T-helper 1 cell treated with Interleukin-12 subunit alpha and Interleukin-12 subunit beta and Interleukin-4 antibody, amounts not matched to agents 30 μg/mL and 1 μg/mL, for 36 hours (primary cell): ENCODE data around the gene PTPRG.
"Not testable (repeated sequence)": the region's sequence is repeated elsewhere in the genome, so short reads cannot be mapped to it uniquely, and the experiment has no call there.

Experiments
- H3K27ac Mint-ChIP-seq: one replicate; pipeline ENCODE4 v1.8.0; 2021; ENCODE audit warnings: mild to moderate bottlenecking, mixed read lengths
- H3K27me3 Mint-ChIP-seq: one replicate; pipeline ENCODE4 v1.8.0; 2021; ENCODE audit warnings: low read depth, mixed read lengths
- H3K36me3 Mint-ChIP-seq: one replicate; pipeline ENCODE4 v1.8.0; 2021; ENCODE audit warnings: low read depth, mixed read lengths
- H3K4me1 Mint-ChIP-seq: one replicate; pipeline ENCODE4 v1.8.0; 2021; ENCODE audit warnings: low read depth, mixed read lengths
- H3K4me3 Mint-ChIP-seq: one replicate; pipeline ENCODE4 v1.8.0; 2021; ENCODE audit warnings: mild to moderate bottlenecking, moderate library complexity, mixed read lengths
- H3K9me3 Mint-ChIP-seq: one replicate; pipeline ENCODE4 v1.8.0; 2021; ENCODE audit warnings: mixed read lengths

PTPRG gene

DNA sequence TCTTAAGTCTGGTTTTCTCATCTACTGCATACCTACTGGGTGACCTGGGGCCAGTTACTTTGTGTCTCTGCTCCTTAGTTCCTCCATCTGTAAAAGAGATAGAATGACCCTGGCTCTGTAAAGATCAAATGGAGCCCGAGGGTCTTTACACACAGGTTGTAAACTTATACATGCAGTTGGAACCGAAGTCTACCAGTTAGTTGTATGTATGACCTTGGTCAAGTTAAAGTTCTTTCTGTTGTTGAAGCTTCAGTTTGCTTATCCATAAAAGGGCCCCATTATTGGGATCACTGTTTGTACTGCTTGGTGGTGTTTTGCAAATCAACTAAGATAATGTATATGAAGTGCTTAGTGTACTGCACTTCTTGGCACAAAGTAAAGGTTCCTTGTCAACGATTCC, 186.9 kb downstream of the PTPRG start:
- Mint-ChIP-seq H3K27me3 (no peaks in the 10 kb centered on the region), H3K4me1 (no peaks in the 10 kb centered on the region), H3K36me3 (no peaks in the 10 kb centered on the region), H3K27ac (no peak overlapping the region), H3K9me3 (no peaks in the 10 kb centered on the region), H3K4me3 (no peak overlapping the region)

DNA sequence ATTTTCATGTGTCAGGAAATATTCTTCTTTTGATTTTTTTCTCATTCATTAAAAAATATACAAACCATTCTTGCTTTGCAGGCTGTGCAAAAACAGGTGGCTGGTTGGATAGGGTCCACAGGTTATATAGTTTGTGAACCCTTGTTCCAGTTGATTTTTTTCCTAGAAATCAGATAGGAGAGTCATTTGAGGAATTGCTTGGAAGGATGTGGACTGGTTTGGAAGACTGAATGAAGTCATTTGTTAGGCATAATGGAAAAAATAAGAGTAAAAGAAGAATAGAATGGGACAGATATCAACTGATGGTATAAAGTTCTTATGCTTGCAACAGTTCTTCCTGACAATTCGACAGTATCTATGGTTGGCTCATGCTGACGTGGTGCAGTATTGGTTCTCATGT, 189.4 kb downstream of the PTPRG start:
- Mint-ChIP-seq H3K27me3 (no peaks in the 10 kb centered on the region), H3K4me3 (no peak overlapping the region), H3K4me1 (no peaks in the 10 kb centered on the region), H3K27ac (no peak overlapping the region), H3K9me3 (no peaks in the 10 kb centered on the region), H3K36me3 (no peaks in the 10 kb centered on the region)

DNA sequence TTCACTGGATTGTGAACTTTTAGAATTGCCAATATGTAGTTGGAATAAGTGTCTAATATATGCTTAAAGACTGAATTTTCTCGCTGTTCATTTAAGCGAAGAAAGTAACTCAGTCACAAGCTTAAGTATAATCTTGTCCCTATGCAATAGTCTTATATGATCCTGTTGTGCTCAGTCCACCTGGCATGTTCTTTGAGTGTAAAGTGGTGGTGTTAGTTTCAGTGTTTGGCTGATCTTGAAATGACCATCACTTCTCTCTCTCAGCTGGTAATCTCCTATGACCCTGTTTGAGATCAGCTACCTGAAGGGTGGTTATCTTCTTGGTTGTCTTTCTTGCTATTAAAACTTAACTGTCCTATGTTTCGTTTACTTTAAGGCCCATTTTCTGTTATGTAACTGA, 197.5 kb downstream of the PTPRG start:
- H3K36me3 Mint-ChIP-seq = no peaks in the 10 kb centered on the region
- H3K4me1 Mint-ChIP-seq = no peaks in the 10 kb centered on the region
- H3K27me3 Mint-ChIP-seq = no peaks in the 10 kb centered on the region
- no peak overlapping the region for H3K27ac Mint-ChIP-seq
- no peak overlapping the region for H3K4me3 Mint-ChIP-seq
- H3K9me3 Mint-ChIP-seq = peaks cover 3% of the 10 kb centered on the region

DNA sequence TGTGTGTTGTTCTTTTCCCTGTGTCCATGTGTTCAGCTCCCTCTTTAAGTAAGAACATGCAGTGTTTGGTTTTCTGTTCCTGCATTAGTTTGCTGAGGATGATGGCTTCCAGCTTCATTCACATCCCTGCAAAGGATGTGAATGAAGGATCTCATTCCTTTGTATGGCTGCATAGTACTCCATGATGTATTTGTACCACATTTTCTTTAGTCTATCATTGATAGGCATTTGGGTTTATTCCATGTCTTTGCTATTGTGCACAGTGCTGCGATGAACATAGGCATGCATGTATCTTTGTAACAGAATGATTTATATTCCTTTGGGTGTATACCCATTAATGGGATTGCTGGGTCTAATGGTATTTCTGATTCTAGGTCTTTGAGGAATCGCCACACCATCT, 199.4 kb downstream of the PTPRG start:
- not testable (repeated sequence) for H3K4me3 Mint-ChIP-seq, H3K4me1 Mint-ChIP-seq, H3K36me3 Mint-ChIP-seq, H3K9me3 Mint-ChIP-seq, H3K27me3 Mint-ChIP-seq, H3K27ac Mint-ChIP-seq

DNA sequence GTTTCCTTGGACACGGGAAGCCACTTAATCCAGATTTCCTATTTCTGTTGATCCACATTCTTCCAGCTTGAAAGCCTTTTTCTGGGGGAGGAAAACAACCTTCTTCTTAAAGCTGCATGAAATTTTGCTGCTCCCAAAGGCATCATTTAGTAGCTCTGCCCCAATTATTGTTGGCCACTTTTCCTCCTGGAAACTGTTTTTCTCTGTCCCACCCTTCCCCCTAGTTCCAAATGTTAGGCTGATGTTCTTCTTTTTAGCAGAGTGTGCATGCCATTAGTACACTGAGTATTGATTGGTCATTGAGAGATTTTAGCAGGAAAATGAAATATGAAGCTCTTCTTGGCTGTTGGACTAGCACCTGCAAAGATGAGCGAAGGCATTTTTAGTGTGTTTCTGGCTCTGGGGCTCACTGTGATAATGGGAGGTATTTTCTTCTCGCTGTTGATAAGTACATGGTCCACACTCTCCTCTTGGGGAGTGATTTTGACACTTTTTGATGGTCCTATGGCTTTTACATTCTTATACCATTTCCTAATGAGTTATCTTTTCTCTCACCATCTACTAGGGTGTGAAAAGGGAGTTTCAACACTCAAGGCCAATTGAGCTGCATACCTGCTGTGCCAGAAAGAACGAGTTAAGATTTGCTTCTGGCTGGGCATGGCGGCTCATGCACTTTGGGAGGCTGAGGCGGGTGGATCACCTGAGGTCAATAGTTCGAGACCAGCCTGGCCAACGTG, 200.5 kb downstream of the PTPRG start:
- no peaks in the 10 kb centered on the region for H3K27me3 Mint-ChIP-seq
- no peak overlapping the region for H3K27ac Mint-ChIP-seq
- no peaks in the 10 kb centered on the region for H3K4me1 Mint-ChIP-seq
- no peaks in the 10 kb centered on the region for H3K36me3 Mint-ChIP-seq
- no peak overlapping the region for H3K4me3 Mint-ChIP-seq
- peaks cover 3% of the 10 kb centered on the region for H3K9me3 Mint-ChIP-seq

DNA sequence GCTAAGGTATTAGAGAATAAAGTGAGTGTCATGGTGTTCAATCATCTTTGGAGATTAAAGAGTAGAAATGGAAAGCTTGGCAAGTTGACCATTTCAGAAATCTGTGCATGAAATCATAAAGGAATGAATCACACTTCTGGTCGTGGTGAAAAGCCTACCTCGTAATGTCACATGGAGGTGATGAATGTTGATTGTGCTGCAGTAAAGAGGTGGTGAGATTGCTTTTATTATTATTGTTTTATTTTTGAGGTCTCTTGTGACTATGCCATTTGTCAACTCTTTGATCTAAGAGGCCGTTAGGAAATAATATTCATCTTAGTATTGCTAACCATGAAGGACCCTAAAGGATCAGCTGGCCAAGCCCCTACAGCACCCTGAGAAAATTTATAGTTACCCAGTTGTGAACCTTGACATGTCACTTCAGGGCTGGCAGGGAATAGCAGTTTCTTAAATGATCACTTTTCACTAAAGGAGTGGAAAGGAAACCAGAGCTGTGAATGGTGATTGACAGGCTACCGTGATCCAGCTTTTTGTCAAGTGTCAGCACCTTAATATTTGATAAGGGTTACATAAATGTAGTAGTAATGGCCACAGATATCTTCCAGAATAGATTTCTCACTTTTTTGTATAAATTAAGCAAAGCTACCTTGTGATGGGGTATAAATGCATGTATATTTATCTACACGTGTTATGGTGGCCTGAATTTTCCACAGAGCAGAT, 203.9 kb downstream of the PTPRG start:
- Mint-ChIP-seq H3K9me3 (peaks cover 3% of the 10 kb centered on the region), H3K4me3 (no peak overlapping the region), H3K27ac (no peak overlapping the region), H3K4me1 (no peaks in the 10 kb centered on the region), H3K36me3 (no peaks in the 10 kb centered on the region), H3K27me3 (no peaks in the 10 kb centered on the region)

DNA sequence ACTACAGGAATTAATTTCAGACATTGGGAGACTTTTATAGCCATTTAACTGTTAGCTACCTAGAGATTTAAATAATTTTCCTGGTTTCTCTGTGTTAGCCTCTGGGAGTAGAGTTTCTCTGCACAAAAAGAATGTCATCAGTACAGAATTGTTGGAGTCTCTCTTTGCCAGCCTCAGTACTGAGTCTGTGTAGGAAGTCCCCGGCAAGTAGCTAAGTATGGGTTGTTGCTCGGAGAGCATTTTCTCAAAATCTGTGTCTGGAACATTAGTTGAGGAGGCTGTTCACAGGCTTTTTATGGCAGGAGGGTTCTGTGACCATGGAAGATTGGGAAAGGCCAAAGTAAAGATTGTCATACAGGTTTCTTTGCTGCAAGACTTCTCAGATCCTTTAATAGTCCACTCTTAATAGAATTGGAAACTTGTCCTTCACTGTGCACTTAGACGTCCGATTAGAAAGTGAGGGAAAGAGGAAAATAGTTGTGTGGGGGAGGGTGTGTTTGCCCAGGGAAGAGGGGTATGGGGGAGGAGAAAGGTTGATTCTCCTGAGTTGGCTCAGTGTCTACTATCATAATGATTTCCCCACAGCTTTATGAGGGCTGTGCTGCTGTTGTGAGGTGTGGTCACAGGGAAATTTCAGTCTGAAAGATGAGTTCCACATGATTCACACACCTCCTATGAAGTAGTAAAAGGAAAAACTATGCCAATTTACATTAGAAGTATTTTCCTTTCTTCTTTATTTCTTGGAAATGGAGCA, 207.1 kb downstream of the PTPRG start:
- Mint-ChIP-seq H3K36me3 (no peaks in the 10 kb centered on the region), H3K27ac (no peak overlapping the region), H3K4me1 (no peaks in the 10 kb centered on the region), H3K4me3 (no peak overlapping the region), H3K9me3 (no peaks in the 10 kb centered on the region), H3K27me3 (no peaks in the 10 kb centered on the region)

DNA sequence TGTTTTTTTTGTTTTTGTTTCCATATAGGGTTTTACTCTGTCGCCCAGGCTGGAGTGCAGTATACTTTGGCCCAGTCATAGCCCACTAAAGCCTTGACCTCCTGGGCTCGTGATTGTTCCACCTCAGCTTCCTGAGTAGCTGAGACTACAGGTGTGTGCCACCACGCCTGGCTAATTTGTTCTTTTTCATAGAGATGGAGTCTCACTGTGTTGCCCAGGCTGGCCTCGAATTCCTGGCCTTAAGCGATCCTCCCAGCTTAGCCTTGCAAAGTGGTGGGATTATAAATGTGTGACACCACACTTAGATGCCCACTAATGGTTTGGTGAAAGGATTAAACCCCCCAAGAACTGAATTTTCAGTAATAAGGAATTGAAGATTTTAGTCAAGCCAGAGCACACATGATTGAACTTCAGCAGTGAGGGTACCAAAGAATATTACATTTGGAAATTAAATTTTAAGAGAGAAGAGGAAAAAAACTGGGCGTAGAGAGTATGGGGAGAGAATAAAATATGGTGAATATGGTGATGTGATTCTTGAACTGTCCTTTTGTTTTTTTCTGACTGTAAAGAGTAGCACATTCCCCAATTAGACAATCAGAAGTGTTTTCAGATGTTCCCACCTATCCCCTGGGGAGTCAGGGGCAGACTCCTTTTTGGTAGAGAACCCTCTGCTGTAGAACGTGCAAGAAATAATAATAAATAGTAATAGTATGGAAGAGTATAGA, 208.1 kb downstream of the PTPRG start:
- Mint-ChIP-seq H3K27ac (no peak overlapping the region), H3K9me3 (no peaks in the 10 kb centered on the region), H3K27me3 (no peaks in the 10 kb centered on the region), H3K36me3 (no peaks in the 10 kb centered on the region), H3K4me3 (no peak overlapping the region), H3K4me1 (no peaks in the 10 kb centered on the region)

DNA sequence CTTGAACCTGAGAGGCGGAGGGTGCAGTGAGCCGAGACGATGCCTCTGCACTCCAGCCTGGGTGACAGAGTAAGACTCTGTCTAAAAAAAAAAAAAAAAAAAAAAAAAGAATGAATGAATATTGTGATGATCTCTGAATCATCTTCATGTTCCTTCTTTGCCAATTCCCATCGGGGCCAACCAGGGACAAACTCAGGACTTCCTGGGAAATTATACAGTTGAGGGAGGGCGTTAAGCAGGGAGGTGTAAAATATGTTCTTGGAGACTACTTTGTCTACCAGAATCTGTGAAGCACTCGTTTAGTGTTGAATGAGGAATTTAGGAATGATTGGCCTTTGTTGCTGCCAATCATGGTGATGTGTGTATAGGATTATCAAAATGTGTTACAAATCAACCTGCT, 210.6 kb downstream of the PTPRG start:
- no peak overlapping the region for H3K27ac Mint-ChIP-seq
- no peaks in the 10 kb centered on the region for H3K4me1 Mint-ChIP-seq
- H3K27me3 Mint-ChIP-seq = no peaks in the 10 kb centered on the region
- no peaks in the 10 kb centered on the region for H3K36me3 Mint-ChIP-seq
- H3K4me3 Mint-ChIP-seq = no peak overlapping the region
- H3K9me3 Mint-ChIP-seq = no peaks in the 10 kb centered on the region

DNA sequence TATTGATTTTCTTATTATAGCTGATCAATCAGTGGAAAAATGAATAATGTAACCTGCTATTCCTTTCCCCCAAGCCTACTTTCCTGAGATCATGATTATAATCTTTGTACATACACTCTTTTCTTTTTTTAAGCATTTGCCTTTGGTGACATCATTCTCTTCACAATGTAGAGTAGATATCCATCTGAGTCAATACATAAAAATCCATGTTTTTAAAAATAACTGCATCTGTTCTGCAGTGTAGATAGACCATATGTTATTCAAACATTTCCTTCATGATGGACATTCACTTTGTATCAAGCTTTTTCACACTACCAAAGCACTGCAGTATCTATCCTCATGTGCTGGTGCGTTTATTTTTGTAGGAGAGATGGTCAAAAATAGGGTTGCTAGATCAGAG, 211.1 kb downstream of the PTPRG start:
- Mint-ChIP-seq H3K9me3 (no peaks in the 10 kb centered on the region), H3K36me3 (no peaks in the 10 kb centered on the region), H3K4me3 (no peak overlapping the region), H3K4me1 (no peaks in the 10 kb centered on the region), H3K27me3 (no peaks in the 10 kb centered on the region), H3K27ac (no peak overlapping the region)

DNA sequence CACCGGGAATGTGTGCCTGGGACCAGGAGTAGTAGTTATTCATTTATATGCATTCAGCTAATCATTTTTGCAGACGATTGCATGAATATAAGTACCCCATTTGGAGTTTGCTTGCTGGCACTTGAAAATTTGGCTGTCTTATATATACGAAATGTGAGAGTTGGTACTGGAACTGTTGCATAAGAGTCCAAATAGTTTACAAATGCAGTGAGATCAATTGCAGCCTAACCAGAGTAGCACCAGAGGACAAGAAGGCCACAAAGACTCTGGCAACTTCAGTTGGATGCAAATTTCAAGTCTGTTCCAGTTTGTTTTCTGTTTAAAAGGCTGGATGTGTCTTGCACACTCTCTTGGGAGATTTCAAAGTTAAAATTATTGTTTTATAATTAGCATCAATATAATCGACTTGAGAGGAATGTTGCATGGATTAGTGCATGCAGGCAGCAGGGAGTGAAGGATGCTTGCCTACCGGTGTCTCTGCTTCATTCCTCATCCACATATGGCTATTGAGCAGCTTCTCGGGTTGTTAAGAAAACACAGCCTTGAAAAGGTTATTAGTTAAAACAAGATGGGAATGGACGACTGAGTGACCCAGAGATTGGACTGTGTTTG, 213.0 kb downstream of the PTPRG start:
- Mint-ChIP-seq H3K36me3 (no peaks in the 10 kb centered on the region), H3K4me3 (no peak overlapping the region), H3K27me3 (no peaks in the 10 kb centered on the region), H3K27ac (no peak overlapping the region), H3K4me1 (no peaks in the 10 kb centered on the region), H3K9me3 (no peaks in the 10 kb centered on the region)

DNA sequence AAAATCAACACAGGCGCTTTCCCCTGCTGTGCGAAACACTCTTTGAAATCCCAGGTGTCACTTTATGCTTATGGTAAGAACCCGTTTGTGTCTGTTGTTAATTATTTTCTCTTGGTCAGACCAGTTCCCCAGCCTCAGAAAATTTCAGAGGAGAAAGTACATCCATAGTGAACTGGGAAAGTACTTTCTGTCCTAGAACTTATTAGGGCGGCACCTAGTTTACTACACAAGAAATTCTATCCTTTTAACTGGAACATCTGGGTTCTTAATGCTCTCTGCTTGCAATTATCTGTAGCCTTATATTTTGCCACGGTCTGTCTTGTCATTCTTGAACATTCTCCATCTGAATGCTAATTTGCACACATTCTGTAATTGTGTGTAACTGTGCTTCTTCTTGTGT, 215.0 kb downstream of the PTPRG start:
- no peaks in the 10 kb centered on the region for H3K9me3 Mint-ChIP-seq
- no peaks in the 10 kb centered on the region for H3K27me3 Mint-ChIP-seq
- H3K36me3 Mint-ChIP-seq = no peaks in the 10 kb centered on the region
- no peak overlapping the region for H3K27ac Mint-ChIP-seq
- H3K4me1 Mint-ChIP-seq = no peaks in the 10 kb centered on the region
- H3K4me3 Mint-ChIP-seq = no peak overlapping the region

DNA sequence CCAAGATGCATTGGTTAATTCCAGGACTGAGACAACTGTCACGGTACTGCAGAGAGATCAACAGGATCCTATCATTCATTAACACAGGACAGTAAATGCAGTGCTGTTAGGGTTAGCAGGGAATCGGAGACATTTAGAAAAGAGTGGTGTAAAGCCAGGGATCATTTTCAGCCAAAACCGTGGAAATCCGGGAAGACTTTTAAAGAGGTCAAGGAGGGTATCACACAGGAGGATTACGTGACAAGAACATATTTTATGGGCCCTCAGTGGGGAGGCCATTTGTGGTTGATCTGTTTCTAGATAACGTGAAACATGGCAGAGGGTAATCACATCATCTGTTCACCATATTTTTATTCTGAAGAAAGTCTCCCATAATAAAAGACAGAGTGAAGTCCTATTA, 216.1 kb downstream of the PTPRG start:
- H3K27me3 Mint-ChIP-seq = no peaks in the 10 kb centered on the region
- no peaks in the 10 kb centered on the region for H3K9me3 Mint-ChIP-seq
- no peaks in the 10 kb centered on the region for H3K4me1 Mint-ChIP-seq
- no peak overlapping the region for H3K27ac Mint-ChIP-seq
- no peak overlapping the region for H3K4me3 Mint-ChIP-seq
- H3K36me3 Mint-ChIP-seq = no peaks in the 10 kb centered on the region

DNA sequence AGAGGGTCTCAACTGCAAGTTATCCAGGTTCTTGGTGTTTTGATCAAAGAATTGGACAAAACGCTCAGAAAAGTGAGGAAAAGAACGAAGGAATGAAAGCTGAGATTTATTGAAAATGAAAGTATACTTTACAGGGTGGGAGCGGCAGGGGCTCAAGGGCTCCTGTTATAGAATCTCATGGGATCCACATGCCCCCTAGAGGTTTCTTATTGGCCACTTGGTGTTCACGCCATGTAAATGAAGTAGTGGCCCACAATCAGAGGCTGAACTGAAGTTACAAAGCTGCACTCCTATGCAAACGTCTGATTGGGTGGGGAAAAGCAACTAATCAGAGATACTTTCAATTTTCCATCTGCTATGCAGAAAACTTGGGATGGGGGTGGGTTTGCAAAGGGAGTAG, 216.7 kb downstream of the PTPRG start:
- Mint-ChIP-seq H3K27ac (no peak overlapping the region), H3K9me3 (no peaks in the 10 kb centered on the region)

More for the DNA sequence above, 216.7 kb downstream of the PTPRG start:
- Mint-ChIP-seq H3K4me3 (no peak overlapping the region), H3K27me3 (no peaks in the 10 kb centered on the region), H3K4me1 (no peaks in the 10 kb centered on the region), H3K36me3 (no peaks in the 10 kb centered on the region)
